Endothelial cell of hepatic sinusoid (primary cell): ENCODE measurements around the gene GPRIN2.
"Not testable (repeated sequence)": the region's sequence is repeated elsewhere in the genome, so short reads cannot be mapped to it uniquely, and the experiment has no call there.

Experiments
- in situ Hi-C: cut with HindIII; loops from 2 replicates; pipeline ENCODE4 v1.10.0; 2017; ENCODE audit warnings: low sequenced_read_pairs

The GPRIN2 gene

DNA sequence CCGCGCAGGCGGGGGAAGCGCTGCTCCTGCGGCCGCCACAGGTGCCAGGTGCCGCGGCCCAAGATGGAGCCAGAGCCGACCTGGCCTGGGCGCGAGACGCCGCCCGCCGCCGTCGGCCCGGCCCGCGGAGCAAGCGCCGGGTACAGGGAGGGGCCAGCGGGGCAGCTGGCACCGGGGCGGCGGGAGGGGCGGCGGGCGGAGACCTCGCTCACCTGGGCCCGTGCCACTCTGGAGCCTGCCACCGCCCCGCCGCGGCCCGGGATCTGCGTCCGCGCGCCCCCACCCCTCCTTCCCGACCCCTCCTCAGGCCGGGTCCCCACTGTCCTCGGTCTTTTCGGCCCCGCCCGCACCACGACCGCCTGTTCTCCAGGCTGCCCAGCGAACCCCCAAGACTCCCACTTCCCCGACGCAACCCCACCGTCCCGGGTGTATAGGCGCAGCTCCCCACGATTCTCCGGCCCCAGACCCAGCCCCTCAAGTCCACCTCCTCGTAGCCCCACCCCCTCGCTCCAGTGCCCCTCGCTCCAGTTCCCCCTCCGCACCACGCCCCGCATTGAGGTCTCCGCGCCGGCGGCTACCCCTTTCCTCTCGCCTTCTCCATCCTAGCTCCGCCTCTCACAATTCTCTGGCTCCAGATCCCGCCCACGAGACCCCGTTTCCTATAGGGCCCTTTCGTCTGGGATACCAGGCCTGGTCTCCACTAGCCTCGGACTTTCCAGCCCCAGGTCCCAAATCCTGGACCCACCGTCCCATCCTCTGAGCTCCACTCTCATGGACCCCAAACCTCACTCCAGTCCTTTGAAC, at the start of gene GPRIN2:
Gene GPRIN2 (minus strand): TSS at position 144 of the 804 bp plus-strand sequence. CDS start 5,922 bp downstream, outside the sequence.
- in situ Hi-C loops = no loop called here

DNA sequence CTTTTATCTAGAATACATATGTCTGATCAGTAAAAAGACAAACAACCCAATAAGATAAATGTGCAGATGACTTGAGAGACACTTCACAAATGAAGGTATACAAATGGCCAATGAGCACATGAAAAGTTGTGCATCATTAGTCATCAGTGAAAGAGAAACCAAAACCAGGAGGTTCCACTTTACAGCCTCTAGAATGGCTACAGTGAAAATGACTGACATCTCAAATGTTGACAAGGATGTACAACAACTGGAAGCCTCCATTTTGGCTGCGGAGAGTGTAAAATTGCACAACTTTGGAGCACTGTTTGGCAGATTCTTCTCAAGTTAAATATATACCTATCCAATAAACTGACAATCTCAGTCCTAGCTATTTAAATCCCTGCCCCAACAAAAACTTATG, 44.1 kb upstream of the GPRIN2 start:
- in situ Hi-C loops = not testable (repeated sequence)

DNA sequence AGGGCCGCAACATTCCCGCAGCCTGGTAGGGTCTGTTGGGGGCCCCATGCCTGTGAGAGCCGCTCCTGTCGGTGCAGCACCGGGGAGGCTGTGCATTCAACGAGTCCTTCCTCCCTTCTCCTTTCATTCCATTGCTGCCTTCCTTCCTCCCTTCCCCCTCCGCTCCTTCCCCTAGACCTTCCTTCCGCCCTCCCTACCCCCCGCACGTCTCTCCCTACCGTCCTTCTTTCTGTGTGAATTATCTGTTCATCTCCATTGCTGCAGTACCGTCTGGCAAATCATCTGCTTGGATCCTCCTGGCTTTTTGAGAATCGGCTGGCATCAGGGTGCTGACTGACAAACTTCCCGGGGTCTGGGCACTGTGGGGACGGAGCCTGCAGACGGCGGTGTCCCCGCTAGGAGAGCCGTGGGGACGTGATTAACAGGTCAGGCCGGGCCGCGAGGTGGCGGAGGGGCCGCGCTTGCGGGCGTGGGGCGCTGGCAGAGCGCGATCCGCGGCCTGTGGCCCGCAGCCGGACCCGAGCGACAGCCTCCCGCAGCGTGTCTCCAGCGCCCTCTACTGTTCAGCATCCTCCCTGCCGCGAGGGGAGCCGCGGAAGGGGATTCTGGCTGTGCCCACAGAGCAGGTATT, 41.3 kb upstream of the GPRIN2 start:
- in situ Hi-C loops = not testable (repeated sequence)

DNA sequence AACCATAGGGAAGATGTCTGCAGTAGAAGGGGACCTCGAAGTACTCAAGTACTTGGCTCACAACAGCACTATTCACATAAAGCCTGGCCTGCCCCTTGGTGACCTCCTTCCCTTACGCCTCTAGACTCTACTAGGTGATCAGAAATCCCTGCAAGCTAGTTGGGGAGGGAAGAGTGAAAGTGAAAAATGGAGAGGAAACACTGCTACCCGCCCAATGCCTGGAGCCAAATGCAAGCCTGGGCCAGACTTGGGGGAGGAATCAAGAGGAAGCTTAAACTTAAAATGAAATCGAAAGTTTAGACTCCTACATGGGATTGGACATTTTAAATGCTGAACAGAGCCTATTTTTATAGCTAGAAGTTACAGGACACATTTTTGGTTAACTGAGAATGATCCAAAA, 40.1 kb upstream of the GPRIN2 start:
- in situ Hi-C loops = not testable (repeated sequence)

DNA sequence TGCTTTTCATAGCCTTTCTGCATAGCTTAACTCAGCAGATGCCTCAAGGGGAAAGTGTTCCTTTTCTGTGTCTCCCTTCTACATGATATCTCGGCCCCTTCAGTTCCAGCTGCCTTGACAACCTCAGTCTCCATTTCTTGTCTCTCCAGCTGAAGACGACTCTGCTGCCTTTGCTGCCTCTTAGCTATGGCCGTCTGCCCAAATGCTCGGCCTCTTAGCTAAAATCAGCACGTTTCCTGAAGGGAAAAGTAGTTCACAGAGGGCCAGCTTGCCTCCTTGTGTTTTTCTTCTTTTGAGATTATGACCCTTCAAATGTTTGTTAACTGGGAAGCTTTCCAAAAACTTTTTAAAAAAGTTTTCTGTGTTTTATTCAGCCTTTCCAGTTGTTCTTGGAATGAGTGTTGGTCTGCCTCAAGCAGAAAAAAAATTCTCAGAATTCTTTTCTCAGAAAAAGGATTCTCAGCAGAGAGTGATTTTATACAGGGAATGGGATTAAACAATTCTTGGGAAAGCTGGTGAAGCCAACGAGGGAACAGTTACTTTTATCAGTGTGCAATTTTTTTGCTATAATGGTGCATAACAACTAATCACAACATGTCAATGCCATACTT, 38.1 kb upstream of the GPRIN2 start:
- in situ Hi-C loops = not testable (repeated sequence)

DNA sequence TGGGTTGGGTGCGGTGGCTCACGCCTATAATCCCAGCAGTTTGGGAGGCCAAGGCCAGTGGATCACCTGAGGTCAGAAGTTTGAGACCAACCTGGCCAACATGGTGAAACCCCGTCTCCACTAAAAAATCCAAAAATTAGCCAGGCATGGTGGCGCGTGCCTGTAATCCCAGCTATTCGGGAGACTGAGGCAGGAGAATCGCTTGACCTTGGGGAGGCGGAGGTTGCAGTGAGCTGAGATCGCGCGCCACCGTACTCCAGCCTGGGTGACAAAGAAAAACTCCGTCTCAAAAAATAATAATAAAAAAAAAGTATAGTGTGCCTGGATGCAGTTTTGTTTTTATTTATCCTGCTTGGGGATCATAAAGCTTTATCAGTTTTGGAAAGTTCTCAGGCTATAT, 36.8 kb upstream of the GPRIN2 start:
- in situ Hi-C loops = not testable (repeated sequence)

DNA sequence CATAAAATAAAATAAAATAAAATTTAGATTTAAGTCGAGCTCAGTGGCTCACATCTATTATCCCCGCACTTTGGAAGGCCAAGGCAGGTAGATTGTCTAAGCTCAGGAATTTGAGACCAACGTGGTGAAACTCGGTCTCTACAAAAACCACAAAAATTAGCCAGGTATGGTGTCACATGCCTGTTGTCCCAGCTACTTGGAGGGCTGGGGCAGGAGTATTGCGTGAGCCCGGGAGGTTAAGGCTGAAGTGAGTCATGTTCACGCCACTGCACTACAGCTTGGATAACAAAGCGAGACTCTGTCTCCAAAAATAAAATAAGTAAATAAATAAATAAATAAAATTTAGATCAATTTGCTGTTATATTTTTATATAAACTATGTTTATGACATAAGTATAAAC, 34.6 kb upstream of the GPRIN2 start:
- in situ Hi-C loops = not testable (repeated sequence)

DNA sequence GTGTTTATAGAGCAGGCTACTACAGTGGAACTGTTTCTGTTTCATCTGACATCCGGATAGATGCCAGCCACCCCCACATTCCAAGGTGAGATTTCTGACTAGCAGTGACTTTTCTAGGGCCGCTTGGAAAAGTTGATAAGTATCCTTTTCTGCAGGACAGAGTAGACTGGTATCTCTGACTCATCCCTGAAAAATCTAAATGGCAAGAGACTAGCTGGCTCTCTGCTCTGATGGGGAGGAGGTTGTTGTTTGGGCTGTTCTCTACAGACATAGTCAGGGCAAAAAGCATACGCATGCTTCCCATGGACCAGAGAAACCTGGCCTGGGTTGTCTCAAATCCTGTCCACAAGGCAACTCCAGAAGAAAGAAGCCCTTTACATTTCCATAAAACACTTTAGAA, 33.1 kb upstream of the GPRIN2 start:
- in situ Hi-C loops = not testable (repeated sequence)

DNA sequence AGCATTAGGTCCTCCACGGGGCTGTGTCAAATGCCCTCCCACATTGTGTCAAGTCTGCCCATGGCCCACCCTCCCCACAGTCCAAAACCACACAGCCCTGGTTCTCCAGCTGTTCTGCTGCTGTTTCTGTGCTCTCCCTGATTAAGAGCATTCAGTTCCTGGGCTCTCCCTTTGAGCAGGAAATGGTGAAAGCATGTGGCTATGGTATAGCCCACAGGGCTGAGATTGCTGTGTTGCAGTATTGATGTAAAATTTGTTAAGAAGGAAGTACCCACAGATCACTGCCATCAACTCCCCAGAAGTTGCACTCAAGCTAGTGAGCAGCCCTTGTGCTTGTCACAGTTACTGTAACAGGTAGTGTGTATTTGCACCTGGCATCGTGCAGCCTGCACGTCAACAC, 31.8 kb upstream of the GPRIN2 start:
- in situ Hi-C loops = not testable (repeated sequence)

DNA sequence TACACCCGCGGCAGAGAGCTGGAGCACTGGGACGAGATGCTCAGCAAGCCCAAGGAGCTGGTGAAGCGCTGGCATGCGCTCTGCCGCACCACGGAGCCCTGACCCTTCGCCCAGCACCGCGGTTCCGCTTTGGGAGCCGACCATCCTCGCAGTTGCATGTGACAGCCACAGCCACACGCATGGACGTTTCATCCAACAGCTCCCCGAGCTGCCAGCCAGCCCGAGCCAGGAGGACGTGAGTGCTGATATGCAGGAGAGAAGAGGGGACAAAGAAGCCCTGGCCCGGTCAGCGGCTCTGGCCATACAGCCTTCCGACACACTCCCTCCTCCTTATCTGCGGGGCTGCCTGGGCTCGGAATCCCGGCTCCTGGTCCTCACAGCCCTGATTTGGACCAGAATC, 31.1 kb upstream of the GPRIN2 start:
- in situ Hi-C loops = not testable (repeated sequence)

DNA sequence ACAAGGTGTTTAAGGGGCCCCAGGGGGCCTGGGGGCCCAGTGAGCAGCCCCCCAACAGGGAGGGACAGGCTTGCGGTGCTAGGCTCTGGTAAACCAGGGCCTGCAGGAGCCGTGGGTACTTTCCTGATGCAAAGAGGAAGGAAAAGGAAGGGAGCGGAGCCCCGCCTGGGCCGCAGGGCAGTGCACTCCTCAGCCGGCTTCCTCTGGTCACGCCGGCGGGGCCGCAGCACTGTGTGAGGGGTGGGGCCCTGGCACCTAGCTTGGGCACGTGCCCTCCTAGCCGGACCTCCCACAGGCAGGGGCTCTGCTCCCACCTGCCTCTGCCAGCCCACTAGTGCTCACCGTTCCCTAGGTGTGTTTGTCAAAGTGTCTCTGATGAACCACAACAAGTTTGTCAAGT, 28.8 kb upstream of the GPRIN2 start:
- in situ Hi-C loops = not testable (repeated sequence)

DNA sequence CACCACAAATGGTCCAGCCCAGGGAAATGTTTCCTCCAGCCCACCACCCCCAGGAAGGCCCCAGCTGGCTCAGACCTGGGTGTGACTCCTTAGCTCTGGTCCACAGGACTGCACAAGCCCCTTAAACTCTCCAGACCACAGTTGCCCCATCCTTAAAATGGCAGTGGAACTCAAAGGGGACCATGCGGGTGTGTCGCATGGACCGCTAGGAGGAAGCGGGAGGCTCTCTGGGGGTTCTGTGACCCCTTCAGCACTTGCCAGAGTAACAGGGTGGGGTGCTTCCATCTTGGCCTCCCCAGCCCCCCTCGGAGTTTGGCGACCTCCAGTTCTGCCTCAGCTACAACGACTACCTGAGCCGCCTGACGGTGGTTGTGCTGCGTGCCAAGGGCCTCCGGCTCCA, 27.7 kb upstream of the GPRIN2 start:
- in situ Hi-C loops = not testable (repeated sequence)

DNA sequence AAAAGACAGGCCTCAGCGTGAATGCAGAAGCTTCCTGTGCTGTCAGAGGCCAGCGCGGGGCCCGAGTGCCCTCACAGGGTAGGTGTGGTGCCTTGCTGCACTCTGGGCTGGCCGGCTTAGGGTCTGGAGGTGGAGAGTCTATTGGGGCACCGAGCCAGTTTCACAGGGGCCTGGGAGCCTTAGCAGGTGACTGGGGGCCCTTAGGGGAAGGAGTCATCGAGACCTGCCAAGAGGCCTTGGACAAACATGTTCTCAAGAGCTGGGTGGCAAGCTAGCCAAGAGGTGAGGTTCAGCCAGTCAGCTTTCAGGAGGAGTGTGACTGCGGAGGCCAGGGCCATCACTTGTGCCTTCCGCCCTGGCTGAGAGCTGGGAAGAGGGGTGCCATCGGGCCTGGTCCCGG, 26.1 kb upstream of the GPRIN2 start:
- in situ Hi-C loops = not testable (repeated sequence)

DNA sequence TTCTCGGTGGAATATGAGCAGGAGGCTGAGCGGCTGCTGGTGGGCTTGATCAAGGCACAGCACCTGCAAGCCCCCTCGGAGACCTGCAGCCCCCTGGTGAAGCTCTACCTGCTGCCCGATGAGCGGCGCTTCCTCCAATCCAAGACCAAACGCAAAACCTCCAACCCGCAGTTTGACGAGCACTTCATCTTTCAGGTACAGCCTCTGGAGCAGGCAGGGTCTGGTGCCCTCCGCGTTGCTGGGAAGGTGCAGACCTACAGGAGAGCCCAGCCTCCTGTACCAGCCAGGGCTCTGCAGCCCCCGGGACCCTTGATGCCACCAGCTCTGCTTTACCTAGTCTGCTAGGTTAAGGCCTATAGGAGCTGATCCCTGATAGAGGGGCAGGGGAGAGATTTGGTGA, 25.5 kb upstream of the GPRIN2 start:
- in situ Hi-C loops = not testable (repeated sequence)

DNA sequence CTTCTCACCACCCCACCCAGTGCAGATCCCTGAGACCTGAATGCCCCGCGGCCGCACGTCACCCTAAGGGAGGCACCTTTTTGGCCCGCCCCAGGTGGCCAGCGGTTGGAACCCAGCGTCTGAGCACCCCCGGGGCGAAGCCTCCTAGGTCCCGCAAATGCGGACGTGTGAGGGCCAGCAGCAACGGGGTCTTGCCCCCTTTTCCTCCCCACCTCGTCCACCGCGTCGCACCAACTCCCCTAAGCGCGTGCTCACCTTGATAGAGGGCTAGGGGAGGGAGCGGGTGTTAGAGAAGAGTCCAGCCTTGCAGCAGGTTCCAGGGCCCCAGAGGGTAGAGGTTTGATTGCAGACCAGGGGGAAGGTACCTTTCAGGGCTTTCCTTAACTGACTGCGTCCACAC, 22.9 kb upstream of the GPRIN2 start:
- in situ Hi-C loops = not testable (repeated sequence)

DNA sequence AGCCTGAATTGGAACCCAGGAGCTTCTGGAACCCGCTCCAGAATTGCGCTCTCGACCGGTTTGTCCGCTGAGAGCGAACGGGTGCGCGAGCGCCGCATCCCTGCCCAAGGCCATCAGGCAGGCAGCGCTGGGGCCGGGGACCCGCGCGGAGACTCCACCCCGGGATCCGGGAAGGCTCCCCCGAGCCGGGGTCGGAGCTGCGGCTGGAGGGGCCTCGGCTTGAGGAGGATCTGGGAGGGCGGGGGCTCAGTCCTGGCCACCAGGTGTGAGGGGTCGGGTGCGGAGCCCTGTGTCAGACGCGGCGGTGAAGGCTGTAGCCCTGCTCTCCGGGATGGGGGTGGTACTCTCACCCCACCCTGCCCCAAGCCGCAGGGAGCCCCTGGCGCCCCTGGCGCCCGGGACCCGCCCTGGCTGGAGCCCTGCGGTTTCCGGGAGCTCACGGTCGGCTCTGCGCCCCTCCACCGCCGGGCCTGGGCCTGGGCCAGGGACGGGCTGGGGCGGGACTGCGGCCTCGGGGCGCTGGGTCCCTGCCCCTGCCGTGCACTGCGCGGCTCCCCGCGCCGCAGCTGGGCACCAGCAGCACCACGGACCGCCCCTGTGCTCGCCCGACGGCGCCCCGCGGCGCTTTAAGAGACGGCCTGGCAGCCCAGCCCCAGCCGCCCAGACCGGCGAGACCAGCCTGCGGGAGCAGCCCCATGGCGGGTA, 22.2 kb upstream of the GPRIN2 start, which contains the start of gene SYT15:
Gene SYT15 (plus strand): TSS at position 655 of the 705 bp plus-strand sequence. CDS start 41 bp downstream, at position 696.
- in situ Hi-C loops = not testable (repeated sequence)

DNA sequence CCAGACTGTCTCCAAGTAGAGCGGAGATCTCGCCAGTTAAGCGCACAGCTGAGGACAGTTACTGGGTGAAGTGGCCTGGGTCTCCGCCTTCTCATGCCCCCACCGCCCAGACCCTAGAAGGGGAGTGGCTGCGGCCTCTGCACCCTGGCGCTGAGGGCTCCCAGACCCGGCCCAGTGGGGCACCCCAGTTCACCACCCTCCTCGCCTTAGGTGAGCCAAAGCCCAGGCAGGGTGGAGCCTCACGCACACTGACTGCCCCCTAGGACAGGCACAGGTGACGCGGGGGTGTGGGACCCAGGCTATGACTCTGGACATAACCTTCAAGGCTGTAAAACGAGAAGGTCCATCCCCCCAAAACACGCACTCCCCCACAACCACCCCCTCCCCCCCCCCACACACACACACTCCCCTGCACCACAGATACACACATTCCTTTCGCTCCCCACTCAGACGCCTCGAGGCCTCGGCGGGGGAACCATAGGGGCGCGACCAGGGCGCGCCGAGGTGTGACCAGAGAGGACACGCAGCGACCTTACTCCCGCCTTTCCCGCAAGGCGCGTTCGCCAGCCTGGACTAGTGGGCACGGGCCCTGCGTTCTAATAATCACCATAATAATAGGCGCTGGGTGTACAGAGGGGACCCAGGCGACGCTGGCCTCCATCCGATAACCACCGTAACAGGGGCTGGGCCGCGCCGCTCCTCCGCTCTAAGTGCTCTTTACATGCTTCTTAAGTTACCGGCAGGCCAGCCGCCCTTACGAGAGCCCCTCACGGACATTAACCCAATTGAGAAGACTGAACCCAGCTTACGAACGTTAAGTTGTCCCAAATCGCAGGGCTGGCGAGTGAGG, 21.4 kb upstream of the GPRIN2 start:
- in situ Hi-C loops = not testable (repeated sequence)

DNA sequence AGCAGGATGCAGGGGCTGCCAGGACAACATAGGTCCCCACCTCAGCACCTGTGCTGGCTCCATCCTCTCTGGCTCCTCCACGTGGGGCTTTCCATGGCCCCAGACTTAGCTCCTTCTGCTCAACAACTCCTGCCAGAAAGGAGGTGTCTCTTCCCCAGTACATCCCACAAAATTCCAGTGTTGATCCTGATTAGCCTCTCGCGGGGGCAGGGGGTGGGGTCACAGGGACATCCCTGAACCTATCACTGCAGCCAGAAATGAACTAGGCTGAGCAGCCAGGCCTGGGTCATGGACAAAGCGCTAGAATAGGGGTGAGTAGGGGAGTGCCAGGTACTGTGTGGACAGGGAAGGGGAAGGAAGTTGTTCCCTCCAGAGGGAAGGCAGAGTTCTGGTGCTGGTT, 17.4 kb upstream of the GPRIN2 start:
- in situ Hi-C loops = not testable (repeated sequence)

DNA sequence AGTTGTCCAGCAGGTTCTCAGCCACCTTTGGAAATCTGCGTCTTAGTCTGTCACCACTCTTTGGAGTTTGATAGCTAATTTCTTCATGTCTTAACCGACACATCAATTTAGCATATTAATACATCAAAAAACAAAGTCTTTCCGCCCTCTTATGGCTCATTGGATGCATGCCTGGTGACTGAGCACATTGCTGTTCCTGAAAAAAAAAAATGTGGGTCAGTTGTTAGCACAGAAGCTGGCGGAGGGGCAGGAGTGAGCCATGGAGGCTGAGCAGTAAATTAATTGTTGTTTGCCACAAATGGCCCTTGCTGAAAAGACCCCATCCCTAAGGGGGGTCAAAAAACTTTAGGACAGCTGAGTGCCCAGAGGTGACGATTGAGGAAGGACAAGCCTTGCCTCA, 16.9 kb upstream of the GPRIN2 start:
- in situ Hi-C loops = not testable (repeated sequence)

DNA sequence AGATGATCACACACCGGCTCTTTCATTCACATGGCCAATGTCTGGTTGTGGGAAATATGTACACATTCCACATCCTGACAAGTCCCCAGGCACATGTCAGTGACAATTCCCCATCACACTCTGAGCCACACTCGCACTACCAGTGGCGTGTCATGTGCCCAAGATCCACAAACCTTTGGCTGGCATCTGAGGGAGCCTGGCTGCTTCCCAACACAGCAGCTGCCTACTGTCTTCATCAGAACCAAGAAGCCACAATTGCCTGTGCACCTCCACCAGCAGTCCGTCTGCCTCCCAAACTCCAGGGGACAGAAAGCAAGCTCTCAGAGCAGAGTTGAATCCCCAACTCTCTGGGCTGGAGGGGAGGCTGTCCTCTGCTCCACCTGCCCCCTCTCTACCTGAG, 16.3 kb upstream of the GPRIN2 start:
- in situ Hi-C loops = not testable (repeated sequence)
